Suprapubic skin (tissue), 4 donors: ENCODE results near the gene LMF1. TPM values are rescaled to one million over a fixed set of nuclear protein-coding genes. Genes with fewer than 3 reads are reported as not detected.
A peak's percentile ranks its signal among the peaks of the same experiment; 100 is the strongest.

Source experiments
- DNase-seq, 2 donors: peaks; one replicate each; pipeline ENCODE4 v3.0.0-alpha.2; 2019; ENCODE audit warnings: low spot score in 2 of 2
- H3K27ac ChIP-seq: fragments of 200-600 bp; sonication (generic); one replicate; pipeline ENCODE4 v1.5.1; 2019
- H3K27me3 ChIP-seq: fragments of 200-600 bp; sonication (generic); one replicate; pipeline ENCODE4 v1.5.1; 2019
- H3K36me3 ChIP-seq: fragments of 200-600 bp; sonication (generic); one replicate; pipeline ENCODE4 v1.5.1; 2019
- H3K4me1 ChIP-seq: fragments of 200-600 bp; sonication (generic); one replicate; pipeline ENCODE4 v1.5.1; 2019
- H3K4me3 ChIP-seq: fragments of 200-600 bp; sonication (generic); one replicate; pipeline ENCODE4 v1.5.1; 2019; ENCODE audit warnings: mild to moderate bottlenecking
- H3K9me3 ChIP-seq: fragments of 200-600 bp; sonication (generic); one replicate; pipeline ENCODE4 v1.5.1; 2019
- EP300 ChIP-seq: sonication (generic); formaldehyde crosslinking; IDR thresholded peaks from one replicate; pipeline ENCODE4 v1.6.1; 2017; ENCODE audit warnings: antibody characterized with exemption
- POLR2A ChIP-seq, 2 donors: fragments of 450-650 bp; IDR thresholded peaks; one replicate each; pipeline ENCODE4 v1.6.1; 2017; ENCODE audit warnings: antibody characterized with exemption in 2 of 2, mild to moderate bottlenecking in 2 of 2, moderate library complexity in 2 of 2
- POLR2AphosphoS5 ChIP-seq, 3 donors: sonication (generic); formaldehyde crosslinking; IDR thresholded peaks; one replicate each; pipeline ENCODE4 v1.6.1; 2017; ENCODE audit warnings: antibody characterized with exemption in 3 of 3
- WGBS: methylation state at CpG from one replicate; pipeline ENCODE4 v1.1.5; 2018; 5-methylcytosine and 5-hydroxymethylcytosine counted together
- total RNA-seq, 4 donors: library from RNA; depleted of rRNA; stranded (reverse); fragments of >200 nt; gene quantifications; one replicate each; pipeline ENCODE4 v1.1.0, GENCODE V29; 2016
- TF ChIP-seq, protein P1 (sequence below), 2 donors: fragments of 200-600 bp in 1 of 2; fragments of 450-650 bp in 1 of 2; sonication (generic) in 1 of 2; IDR thresholded peaks; one replicate each; pipeline ENCODE4 v1.5.1; 2016 to 2019; ENCODE audit warnings: antibody characterized with exemption in 2 of 2, mild to moderate bottlenecking in 1 of 2, moderate library complexity in 1 of 2

The LMF1 gene
- total RNA-seq, 4 donors from 2014 or later, result 32.1 to 117 (median 38.0) TPM

DNA sequence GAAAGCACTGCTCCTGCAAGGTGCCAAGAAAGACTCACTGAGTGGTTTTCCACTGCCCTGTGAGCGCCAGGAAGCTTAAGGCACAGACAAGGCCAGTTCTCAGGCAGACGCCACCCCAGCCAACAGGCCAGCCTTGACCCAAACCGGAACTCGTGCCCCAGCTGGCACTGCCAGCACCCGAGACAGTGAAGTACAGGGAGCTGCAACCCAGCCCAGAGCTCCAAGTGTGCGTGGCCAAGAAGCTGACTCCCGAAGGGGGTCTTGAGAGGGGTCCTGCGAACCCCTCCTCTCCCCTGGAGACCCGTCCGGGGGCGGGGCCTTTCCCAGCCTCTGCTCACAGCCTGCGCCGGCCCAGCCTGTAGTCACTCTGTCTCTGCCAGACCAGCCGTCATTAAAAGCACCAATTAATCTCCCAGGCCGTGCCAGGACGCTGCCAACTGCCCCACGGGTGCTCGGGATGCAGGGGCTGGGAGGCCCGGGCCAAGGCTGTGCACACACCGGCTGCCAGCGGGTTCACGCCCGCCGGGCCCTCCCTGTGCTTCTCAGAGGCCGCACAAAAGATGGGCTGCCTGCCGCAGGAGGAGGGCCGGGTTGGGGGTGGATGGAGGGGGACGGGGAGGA lies 6.4 kb upstream of the LMF1 start:
- WGBS, result 40% methylated on average over 11 of the region's 28 CpGs
- no peak for DNase-seq
- Histone ChIP-seq H3K27me3 (peaks cover 39% of the 10 kb centered on the region), H3K27ac (peak overlapping the region; percentile 64), H3K4me3 (no peak overlapping the region), H3K9me3 (no peaks in the 10 kb centered on the region), H3K4me1 (peaks cover 31% of the 10 kb centered on the region), H3K36me3 (no peaks in the 10 kb centered on the region)
- TF ChIP-seq, protein P1, sequence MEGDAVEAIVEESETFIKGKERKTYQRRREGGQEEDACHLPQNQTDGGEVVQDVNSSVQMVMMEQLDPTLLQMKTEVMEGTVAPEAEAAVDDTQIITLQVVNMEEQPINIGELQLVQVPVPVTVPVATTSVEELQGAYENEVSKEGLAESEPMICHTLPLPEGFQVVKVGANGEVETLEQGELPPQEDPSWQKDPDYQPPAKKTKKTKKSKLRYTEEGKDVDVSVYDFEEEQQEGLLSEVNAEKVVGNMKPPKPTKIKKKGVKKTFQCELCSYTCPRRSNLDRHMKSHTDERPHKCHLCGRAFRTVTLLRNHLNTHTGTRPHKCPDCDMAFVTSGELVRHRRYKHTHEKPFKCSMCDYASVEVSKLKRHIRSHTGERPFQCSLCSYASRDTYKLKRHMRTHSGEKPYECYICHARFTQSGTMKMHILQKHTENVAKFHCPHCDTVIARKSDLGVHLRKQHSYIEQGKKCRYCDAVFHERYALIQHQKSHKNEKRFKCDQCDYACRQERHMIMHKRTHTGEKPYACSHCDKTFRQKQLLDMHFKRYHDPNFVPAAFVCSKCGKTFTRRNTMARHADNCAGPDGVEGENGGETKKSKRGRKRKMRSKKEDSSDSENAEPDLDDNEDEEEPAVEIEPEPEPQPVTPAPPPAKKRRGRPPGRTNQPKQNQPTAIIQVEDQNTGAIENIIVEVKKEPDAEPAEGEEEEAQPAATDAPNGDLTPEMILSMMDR (IDR thresholded peaks at IDR 0.05), result no peak
- TF ChIP-seq POLR2A (IDR thresholded peaks at IDR 0.05), result no peak
- no peak for TF ChIP-seq POLR2AphosphoS5 (IDR thresholded peaks at IDR 0.05)
- no peak for TF ChIP-seq EP300

DNA sequence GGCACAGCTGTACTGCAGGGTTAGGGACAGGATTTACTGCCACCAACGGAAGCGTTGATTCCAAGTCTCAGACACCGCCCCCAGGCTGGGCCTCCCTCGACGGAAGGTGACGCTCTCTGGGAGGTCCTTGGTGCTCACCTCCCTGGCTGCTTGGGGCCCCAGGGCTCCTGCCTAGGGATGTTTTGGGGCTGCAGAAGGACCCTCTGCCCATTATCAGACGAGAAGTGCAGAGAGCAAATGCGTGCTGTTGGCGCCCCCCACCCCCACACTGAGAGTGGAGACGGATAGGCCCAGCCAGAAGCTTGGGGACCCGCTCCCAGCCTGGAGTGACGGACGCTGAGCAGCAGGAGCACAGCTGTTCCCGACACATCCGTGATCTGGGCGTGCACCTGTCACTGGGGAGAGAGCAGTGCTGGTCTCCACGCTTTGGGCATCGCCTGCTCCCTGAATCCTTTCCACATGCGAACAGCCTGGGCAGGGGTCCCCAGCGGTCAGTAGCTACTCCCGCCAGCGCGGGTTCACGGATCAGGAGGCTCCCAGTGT lies 5.7 kb upstream of the LMF1 start:
- Histone ChIP-seq H3K27ac (peak overlapping the region; percentile 64), H3K36me3 (no peaks in the 10 kb centered on the region), H3K27me3 (peaks cover 32% of the 10 kb centered on the region), H3K4me3 (no peak overlapping the region), H3K9me3 (no peaks in the 10 kb centered on the region), H3K4me1 (peaks cover 26% of the 10 kb centered on the region)
- no peak for TF ChIP-seq POLR2AphosphoS5 (IDR thresholded peaks at IDR 0.05)
- TF ChIP-seq, protein P1 (IDR thresholded peaks at IDR 0.05), result no peak
- TF ChIP-seq EP300, result no peak
- TF ChIP-seq POLR2A (IDR thresholded peaks at IDR 0.05), result no peak
- 83% methylated on average over 18 of the region's 24 CpGs for WGBS
- DNase-seq, result no peak

DNA sequence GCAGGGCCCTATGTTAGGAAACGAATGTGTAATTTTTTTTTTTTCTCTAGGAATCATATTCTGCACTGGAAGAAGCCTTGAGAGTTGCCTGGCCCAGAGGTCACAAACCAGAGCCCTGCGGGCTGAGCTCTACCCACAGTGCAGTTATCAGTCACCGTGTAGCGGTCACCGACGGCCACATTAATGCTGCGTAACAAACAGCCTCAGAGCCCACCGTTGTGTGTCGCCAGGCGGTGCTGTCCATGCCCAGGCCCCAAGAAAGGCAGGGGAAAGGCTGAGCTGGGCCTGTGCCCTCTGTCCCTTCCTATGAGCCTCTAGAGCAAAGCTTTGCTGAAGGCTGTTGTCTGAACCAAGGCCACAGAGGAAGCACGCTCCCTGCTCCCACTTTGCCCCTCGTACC lies 4.5 kb upstream of the LMF1 start:
- Histone ChIP-seq H3K36me3 (no peaks in the 10 kb centered on the region), H3K27me3 (peaks cover 21% of the 10 kb centered on the region), H3K9me3 (no peaks in the 10 kb centered on the region), H3K27ac (peak overlapping the region; percentile 64), H3K4me3 (no peak overlapping the region), H3K4me1 (peaks cover 20% of the 10 kb centered on the region)
- no peak for DNase-seq
- no peak for TF ChIP-seq POLR2AphosphoS5 (IDR thresholded peaks at IDR 0.05)
- TF ChIP-seq, protein P1 (IDR thresholded peaks at IDR 0.05), result no peak
- TF ChIP-seq POLR2A (IDR thresholded peaks at IDR 0.05), result no peak
- no peak for TF ChIP-seq EP300
- WGBS, result 91% methylated on average over 12 of the region's 12 CpGs

DNA sequence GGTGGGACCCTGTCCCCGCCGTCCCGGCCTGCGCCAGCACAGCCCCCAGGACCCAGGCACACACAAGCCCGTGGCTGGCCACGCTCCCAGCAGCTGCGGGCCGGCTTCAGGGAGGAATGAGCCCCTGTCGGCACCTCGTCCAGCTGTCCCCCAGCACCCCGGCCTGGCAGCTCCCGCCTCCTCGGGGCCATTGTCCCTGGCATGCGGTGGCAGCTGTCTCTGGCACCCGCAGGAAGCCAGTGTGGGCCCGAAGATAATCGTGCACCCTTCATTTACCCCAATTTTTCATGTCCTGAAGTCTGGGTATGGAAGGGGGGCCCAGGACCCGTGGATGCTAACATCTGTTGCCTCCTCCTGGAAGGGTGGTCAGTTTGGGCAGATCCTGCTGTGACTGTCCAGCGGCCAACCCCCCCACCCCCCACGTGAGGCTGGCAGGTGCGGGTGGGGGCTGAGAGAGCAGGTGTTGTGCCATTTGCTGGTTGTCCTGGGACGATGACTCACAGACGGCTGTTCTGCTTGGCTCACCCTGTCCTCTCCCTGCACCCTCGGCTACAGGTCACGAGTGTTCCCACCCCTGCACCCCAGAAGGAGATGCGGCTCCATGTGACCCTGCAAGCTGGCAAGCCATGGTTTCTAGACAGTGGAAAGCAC lies 4.0 kb upstream of the LMF1 start:
- WGBS, result 60% methylated on average over 22 of the region's 26 CpGs
- H3K27me3 ChIP-seq, result peaks cover 16% of the 10 kb centered on the region
- no peaks in the 10 kb centered on the region for H3K36me3 ChIP-seq
- TF ChIP-seq EP300 (no peak), POLR2AphosphoS5 (IDR thresholded peaks at IDR 0.05) (no peak), POLR2A (IDR thresholded peaks at IDR 0.05) (no peak)
- TF ChIP-seq, protein P1 (IDR thresholded peaks at IDR 0.05), result no peak
- H3K4me1 ChIP-seq, result peaks cover 20% of the 10 kb centered on the region
- H3K27ac ChIP-seq, result peak overlapping the region; percentile 64
- no peaks in the 10 kb centered on the region for H3K9me3 ChIP-seq
- DNase-seq, result peak in 1 of 2 donors; percentile 58
- H3K4me3 ChIP-seq, result no peak overlapping the region

DNA sequence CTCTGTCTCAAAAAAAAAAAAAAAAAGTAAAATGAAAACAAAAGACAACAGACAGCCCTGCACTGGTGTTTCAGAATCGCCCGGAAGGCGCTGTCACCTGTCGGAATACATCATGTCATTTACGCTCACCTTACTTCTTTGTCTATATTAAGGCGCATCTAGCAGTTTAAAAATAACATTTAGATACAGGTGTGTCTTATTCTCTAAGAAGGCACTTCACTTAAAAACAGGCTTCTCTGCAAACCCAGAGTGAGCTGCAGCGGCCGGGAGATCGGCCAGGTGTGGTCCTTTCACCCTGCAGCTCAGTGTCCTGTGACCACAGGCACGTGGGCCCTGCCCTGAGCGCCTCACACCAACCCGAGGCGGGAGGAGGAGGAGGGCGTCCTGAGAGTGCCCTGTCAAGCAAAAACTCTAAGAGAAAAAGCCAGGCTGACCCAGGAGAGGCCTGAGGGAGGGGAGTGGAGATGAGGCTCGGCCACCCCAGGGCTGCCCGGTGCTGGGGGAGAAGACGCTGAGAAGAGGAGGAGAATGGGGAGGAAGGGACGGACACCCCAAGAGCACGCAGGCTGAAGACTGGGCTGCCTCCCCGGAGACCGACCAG lies 3.3 kb upstream of the LMF1 start:
- 67% methylated on average over 14 of the region's 21 CpGs for WGBS
- H3K27ac ChIP-seq, result peak overlapping the region; percentile 64
- H3K9me3 ChIP-seq, result no peaks in the 10 kb centered on the region
- no peaks in the 10 kb centered on the region for H3K36me3 ChIP-seq
- peaks cover 10% of the 10 kb centered on the region for H3K27me3 ChIP-seq
- no peak for TF ChIP-seq EP300
- TF ChIP-seq POLR2AphosphoS5 (IDR thresholded peaks at IDR 0.05), result no peak
- TF ChIP-seq, protein P1 (IDR thresholded peaks at IDR 0.05), result no peak
- no peak for TF ChIP-seq POLR2A (IDR thresholded peaks at IDR 0.05)
- H3K4me1 ChIP-seq, result peaks cover 25% of the 10 kb centered on the region
- no peak overlapping the region for H3K4me3 ChIP-seq
- DNase-seq, result peak in 1 of 2 donors; percentile 60
